Posterior vena cava (tissue), 2 donors: ENCODE measurements around the gene NLRP6. TPM values are rescaled to one million over a fixed set of nuclear protein-coding genes. Genes with fewer than 3 reads are reported as not detected.

ENCODE experiments used
- DNase-seq: peaks from one replicate; pipeline ENCODE4 v3.0.0-alpha.2; 2020; ENCODE audit warnings: low spot score
- intact Hi-C, 2 donors: fragments of 100-400 bp; cut with DNase I; formaldehyde crosslinking; loops; one replicate each; pipeline versions ENCODE4 v1.14.1 to v1.14.2; 2022 to 2023
- total RNA-seq, 2 donors: library from RNA; stranded (reverse); fragmentation: NEBNext Ultra II Directional; extraction: Animal tissue kit (Norgen Biotek cat#: 25700); gene quantifications; one replicate each; pipeline ENCODE4 v1.2.1, GENCODE V29; 2021
- donor health status: DM: yes; HTN: yes; CAD: no.
- donor health status: DM: yes; HTN: yes; CAD: no.

Gene NLRP6
- total RNA-seq, 2 donors from 2014 or later: 0.38 to 0.42 TPM

DNA sequence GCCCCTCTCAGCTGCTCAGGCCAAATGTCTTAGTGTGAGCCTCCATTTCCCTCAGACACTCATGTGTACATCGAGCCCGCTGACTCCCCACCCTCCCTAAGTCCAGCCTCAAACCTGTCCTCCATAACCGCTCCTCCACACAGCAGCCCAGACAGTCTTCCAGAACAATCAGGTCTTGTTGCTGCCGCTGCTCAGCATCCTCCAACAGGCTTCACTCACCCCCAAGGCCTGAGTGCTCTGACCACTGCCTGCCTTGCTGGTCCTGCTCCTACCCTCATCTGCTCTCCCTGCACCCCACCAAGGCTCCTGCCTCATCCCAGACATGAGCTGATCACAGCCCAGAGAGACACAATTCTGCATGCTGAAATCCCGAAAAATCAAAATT, 24.3 kb upstream of the NLRP6 start:
- intact Hi-C loops: no loop called here
- no peak for DNase-seq

DNA sequence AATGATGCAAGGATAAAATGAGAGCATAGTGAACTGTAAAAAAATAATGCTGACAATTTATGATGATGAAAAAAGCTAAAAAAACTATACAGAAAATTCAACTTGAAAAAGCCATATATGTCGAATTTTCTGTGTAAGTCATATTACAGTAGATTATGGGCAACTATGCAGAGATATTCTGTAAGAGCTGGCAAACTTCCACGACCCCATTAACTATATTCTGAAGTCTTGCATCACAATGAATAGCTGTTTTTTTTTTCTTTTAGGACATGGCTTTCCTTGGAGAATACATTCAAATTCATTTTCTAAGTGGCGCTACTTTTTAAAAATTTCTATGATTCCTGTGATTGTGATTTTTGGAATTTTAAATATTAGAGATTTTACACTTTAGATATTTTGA, 23.0 kb upstream of the NLRP6 start:
- no peak for DNase-seq
- intact Hi-C loops: no loop called here

DNA sequence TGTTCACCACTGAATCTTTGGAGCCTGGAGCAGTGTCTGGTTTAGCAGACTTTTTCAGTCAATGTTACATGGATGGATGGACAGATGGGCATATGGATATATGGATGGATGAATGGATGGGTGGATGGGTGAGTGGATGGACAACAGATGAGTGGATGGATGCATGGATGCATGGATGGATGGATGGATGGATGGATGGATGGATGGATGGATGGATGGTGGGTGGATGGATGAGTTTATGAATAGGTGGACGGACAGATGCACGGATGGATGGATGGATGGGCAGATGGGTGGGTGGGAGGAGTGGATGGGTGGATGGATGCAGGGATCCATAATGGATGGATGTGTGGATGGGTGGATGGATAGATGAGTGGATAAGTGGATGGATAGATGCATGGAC, 22.4 kb upstream of the NLRP6 start:
- intact Hi-C loops: no loop called here
- DNase-seq: no peak

DNA sequence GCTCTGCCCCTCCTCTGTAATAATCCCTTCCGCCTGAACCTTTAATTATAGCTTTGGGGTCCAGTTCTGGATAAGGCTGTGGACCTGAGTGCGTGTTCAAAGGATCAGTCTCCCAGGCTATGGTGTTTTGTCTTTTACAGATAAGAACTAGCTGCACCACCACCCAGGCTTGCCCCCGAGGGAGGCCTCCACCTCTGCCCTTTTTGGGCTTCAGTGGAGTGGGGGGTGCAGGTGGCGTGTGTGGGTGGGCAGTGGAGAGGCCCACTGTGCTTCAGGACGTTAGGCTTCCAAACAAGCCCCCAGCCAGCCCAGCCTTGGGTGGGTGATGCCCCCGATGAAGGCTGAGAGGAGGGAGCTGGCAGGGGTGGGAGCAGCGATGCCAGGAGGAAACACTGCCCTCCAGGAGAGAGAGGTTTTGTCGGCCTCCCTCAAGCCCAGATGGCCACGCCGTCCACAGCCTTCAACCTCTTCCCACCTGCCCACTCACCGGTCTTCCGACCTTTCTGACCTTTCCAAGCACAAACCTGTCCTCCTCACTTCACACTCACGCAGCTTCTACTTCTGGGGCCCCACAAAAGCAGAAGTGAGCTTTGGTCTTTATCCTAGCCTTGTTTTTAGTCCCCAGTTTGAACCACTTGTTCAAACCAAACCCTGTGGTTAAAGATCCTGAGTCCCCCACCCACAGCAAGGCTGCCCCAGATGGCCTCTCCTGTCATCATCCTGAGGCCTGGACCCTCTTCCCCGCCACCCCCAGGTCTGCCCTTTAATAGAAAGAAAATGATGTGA, 21.1 kb upstream of the NLRP6 start:
- DNase-seq: no peak
- intact Hi-C loops: no loop called here

- no peak for DNase-seq
- intact Hi-C loops: no loop called here
These were observed 20.3 kb upstream of the NLRP6 start for GRCh38 chr11:257766-258493.

DNA sequence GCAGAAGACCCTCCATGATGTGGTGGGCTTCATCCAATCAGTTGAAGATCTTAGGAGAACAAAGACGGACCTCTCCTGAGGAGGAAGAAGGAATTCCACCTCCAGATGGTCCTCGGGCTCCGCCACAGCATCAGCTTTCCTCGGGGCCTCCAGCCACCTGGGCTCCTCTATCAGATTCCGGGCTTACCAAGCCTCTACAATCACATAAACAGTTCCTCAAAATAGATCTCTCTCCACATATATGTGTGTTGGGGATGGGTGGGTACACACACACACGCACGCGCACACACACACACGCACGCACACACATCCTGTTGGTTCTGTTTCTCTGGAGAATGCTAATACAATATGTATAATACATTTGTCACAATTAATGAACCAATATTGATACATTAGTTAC, 18.8 kb upstream of the NLRP6 start:
- intact Hi-C loops: no loop called here
- no peak for DNase-seq

GRCh38 chr11:261624-262023, 16.6 kb upstream of the NLRP6 start:
- intact Hi-C loops: loop anchor here in 1 of 2 donors (10.0 kb wide), 1 partner anchor 123 kb away; no protein-coding TSS in a partner anchor
- DNase-seq: no peak

DNA sequence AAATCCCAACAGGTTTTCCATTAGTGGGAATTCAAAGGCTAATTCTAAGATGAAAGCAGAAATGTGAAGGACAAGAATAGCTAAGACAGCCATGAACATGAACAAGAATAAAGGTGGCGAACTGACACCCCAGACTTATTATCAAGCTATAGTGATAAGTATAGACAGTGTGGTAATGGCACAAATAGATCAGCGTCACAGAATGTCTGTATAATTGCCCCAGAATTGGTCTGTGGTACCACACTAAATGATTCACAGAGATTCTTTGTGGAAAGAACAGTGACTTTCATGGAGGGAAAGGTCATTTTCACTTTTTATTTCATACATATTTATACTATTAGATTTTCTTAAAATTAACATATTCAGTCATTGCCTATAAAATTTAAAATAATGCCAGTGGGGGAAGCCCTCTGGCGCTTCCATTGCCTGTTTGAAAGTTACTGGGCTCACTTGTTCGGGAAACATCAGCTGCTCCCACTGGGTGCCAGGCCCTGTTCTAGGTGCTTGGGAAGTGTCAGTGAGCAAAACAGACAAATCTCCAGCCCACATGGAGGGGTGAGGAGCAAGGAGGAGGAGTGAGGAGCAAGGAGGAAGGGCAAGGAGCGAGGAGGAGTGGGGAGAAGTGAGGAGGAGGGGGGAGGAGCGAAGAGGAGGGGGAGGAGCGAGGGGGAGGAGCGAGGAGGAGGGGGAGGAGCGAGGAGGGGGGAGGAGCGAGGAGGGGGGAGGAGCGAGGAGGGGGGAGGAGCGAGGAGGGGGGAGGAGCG, 11.3 kb upstream of the NLRP6 start:
- DNase-seq: no peak

GRCh38 chr11:267491-267994, 10.7 kb upstream of the NLRP6 start:
- peak; percentile 93 for DNase-seq
- intact Hi-C loops: loop anchor here in 1 of 2 donors (10.0 kb wide), 1 partner anchor 117 kb away; no protein-coding TSS in a partner anchor

More for the DNA sequence above, 11.3 kb upstream of the NLRP6 start:
- intact Hi-C loops: loop anchor here in 1 of 2 donors (10.0 kb wide), 1 partner anchor 118 kb away; no protein-coding TSS in a partner anchor

- intact Hi-C loops: loop anchor here in 1 of 2 donors (10.0 kb wide), 1 partner anchor 116 kb away; no protein-coding TSS in a partner anchor
- peak; percentile 91 for DNase-seq
These were observed 9.5 kb upstream of the NLRP6 start for GRCh38 chr11:268716-269145.

- intact Hi-C loops: loop anchor here in 1 of 2 donors (10.0 kb wide), 1 partner anchor 115 kb away; no protein-coding TSS in a partner anchor
These were observed 8.9 kb upstream of the NLRP6 start for GRCh38 chr11:269146-269890.

GRCh38 chr11:270451-271318, 7.5 kb upstream of the NLRP6 start:
- intact Hi-C loops: no loop called here
- DNase-seq: no peak

More at GRCh38 chr11:269146-269890, 8.9 kb upstream of the NLRP6 start:
- DNase-seq: no peak

DNA sequence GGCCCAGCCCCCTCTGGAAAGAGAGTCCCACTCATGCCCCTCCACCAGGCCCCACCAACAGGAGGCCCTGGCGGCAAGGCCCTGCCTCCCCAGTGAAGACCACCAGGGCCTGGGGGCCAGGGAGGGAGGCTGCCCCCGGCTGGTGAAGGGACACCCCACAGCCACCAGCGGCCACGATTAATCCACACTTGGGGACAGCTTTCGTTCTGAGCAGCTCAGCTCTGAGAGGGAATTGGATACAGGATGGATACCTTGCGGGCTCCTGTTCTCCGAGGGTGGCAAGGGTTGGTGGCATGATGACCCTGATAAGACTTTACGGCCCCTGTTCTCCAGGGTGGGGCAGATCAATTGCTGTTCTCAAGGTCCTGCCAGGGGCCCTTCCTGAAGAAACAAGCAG, 6.9 kb upstream of the NLRP6 start:
- intact Hi-C loops: no loop called here
- DNase-seq: no peak

DNA sequence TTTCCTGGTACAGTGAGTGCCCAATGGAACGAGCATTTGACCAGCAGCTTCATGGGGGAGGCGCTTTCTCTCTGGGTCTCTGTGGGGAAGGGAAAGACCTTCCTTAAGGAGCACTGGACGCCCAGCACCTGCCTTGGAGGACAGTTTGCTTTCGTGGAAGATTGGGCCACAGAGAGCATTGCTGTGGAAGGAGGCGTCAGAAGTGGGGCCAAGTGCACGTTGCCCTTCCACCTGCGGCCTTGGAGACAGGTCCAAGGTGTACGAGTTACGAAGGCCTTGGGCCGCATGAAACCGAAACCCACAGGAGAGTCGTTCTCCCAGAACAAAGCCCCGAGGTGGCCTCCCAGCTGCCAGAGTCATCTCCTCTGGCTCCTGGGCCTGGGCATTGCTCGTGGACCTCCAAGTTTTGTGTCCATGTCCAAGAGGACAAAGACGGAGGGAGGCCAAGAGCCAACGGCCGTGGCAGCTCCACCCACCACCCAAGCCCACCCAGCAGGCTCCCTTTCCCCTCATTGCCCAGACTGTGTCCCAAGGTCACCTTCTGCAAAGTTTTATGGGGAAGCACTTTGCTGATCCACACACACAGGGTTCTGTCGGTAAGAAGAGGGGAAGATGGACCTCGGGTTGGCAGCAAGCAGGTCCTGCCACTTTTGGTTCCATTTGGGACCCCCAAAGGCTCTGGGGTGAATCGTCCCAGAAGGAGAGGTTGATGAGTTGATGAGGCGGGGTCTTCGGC, 5.8 kb upstream of the NLRP6 start:
- intact Hi-C loops: no loop called here
- no peak for DNase-seq

DNA sequence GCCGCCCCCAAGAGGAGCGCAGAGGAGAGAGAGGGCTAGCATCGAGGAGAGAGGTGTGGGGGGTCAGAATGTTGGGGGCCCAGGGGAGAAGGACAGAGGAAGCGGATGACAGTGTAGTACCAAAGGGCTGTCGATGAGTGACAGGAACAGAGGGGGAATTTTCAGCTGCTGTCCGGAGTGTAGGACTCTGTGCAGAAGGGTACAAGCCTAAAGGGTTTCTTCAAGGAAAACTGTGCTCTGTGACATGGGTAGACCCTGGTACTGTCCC, 5.3 kb upstream of the NLRP6 start:
- intact Hi-C loops: no loop called here
- DNase-seq: no peak

GRCh38 chr11:276219-276618, 2.0 kb upstream of the NLRP6 start:
- intact Hi-C loops: no loop called here
- DNase-seq: no peak
